C4-2B (cell line): ENCODE data around the gene KCTD16.

ENCODE experiments used
- ZFX ChIP-seq: fragments of 450-650 bp; IDR thresholded peaks from 2 replicates; pipeline ENCODE4 v1.6.1; 2017
- TF ChIP-seq, protein P1 (sequence below): fragments of 450-650 bp; conservative IDR thresholded peaks from 2 replicates; pipeline ENCODE4 v1.5.1; 2017; ENCODE audit warnings: mild to moderate bottlenecking

GRCh38 chr5:144328494-144328893 lies 157.8 kb downstream of the KCTD16 start:
- TF ChIP-seq, protein P1, sequence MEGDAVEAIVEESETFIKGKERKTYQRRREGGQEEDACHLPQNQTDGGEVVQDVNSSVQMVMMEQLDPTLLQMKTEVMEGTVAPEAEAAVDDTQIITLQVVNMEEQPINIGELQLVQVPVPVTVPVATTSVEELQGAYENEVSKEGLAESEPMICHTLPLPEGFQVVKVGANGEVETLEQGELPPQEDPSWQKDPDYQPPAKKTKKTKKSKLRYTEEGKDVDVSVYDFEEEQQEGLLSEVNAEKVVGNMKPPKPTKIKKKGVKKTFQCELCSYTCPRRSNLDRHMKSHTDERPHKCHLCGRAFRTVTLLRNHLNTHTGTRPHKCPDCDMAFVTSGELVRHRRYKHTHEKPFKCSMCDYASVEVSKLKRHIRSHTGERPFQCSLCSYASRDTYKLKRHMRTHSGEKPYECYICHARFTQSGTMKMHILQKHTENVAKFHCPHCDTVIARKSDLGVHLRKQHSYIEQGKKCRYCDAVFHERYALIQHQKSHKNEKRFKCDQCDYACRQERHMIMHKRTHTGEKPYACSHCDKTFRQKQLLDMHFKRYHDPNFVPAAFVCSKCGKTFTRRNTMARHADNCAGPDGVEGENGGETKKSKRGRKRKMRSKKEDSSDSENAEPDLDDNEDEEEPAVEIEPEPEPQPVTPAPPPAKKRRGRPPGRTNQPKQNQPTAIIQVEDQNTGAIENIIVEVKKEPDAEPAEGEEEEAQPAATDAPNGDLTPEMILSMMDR: no peak
- TF ChIP-seq ZFX: no peak
